ENCODE measurements around the gene NABP1.

The NABP1 gene

GRCh38 chr2:191680639-191681038 lies 2.7 kb downstream of the NABP1 start:
- DNase-seq (ENCODE audit: low spot score), result no peak

GRCh38 chr2:191682126-191682525 lies 4.2 kb downstream of the NABP1 start:
- no peak for DNase-seq (ENCODE audit: low spot score)

GRCh38 chr2:191686066-191686465 lies 8.1 kb downstream of the NABP1 start:
- no peak for DNase-seq (ENCODE audit: low spot score)

DNA sequence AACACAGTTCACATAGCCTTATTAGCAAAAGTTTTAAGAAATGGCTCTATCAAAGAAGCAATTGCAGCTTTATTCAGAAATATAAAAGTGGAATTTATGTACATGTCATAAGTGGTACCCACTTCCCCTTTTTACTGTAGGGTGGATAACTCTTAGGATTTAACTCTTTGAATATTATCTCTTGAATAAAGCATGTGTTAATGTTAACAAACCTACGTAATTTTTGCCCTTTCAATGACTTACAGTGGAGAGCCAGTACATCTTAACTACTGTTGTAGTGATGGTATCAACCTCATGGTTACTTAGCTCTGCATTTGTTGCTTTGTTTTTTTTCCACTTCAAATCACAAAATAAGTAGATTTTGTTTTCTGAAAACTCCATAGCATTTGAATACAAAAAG lies 8.8 kb downstream of the NABP1 start:
- DNase-seq (ENCODE audit: low spot score), result no peak

DNA sequence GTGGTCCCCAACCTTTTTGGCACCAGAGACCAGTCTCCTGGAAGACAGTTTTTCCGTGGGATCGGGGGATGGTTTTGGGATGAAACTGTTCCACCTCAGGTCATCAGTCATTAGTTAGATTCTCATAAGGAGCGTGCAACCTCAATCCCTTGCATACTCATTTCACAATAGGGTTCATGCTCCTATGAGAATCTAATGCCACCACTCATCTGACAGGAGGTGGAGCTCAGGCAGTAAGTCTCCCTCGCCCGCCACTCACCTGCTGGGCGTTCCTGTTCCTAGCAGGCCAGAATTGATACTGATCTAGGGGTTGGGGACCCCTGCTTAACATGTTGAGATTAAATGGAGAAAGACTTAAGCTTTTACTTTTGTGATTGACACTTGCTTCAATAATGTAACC lies 9.9 kb downstream of the NABP1 start:
- no peak for DNase-seq (ENCODE audit: low spot score)

DNA sequence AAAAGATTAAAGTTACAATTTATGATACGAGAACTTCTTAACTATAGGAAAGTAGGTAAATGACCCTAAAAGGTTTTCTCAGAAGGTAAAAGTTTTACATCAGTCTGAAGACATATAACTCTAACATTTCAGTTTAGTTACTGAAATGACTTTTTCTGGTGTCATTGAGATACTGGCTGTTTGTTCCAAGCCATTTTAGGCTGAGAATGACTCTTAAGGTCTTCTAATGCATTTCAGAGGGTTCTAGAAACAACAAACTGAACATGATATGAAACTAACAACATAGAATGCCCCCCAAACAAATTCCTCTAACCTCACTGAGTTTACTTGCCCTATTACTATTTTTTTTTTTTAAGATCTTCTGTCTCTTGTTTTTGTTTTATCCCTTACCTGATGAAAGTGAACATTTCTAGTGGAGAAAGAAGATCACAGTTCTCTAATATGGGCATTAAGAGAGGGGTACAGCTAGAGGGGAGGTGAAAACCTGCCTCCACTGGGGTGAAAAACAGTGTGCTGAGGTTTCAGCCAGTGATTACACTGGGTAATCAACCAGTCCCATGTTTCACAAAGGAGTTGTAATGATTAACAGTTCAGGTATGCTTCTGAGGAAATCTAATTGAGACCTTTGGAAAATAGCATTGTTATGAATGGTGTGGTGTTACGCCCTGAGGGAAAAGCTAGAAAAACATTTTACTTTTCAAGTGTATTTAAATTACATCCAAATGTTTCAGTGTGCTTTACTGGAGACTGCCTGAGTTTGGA lies 11.2 kb downstream of the NABP1 start:
- peak; percentile 68 for DNase-seq (ENCODE audit: low spot score)

DNA sequence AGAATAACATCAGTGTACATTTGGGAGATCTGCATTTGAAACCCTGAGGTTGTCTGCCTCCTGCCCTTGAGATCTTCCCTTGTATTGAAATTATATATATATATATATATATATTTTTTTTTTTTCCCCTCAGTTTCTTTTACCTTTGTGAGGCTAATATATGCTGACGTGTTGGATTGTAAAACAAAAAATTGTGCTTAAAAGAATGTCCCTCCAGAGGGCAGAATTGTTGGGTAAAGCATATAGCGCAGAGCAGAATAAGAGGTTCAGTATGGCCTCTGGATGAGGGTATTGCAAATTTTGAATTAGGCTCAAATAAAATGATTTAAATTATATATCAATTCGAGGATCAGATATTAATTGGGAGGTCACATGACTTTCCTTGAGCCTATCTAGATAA lies 12.4 kb downstream of the NABP1 start:
- DNase-seq (ENCODE audit: low spot score), result no peak

DNA sequence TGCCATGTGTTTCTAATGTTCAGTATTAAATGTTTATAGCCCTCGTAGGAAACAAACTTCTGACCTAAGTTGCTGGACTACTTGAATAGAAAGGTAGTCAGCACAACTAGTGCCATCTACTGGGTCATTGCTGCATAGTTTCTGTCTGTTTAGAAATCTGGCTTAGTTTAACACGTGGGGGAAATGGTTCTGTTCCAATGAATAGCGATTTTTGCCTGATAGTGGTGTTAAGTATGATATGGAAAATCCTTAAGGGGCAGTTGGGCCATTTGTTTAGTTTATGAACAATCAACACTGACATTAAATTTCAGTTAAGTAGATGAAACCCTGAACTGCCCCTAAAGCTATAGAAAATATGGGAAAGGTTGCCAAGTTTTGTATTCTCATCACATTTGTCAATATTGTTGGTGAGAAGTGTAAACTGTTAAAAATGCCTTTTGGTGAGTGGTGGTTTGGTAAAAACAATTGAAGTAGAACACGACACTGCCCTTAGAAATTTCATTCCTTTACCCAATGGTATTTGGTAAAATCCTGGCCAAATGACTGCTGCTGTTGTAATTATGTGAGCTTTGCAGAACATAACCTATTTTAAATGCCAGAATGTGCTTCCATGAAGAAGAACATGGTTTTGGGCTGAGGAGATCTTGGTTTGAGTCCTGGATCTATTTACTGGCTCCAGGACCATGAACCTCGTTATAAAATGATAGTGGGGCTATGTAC lies 13.2 kb downstream of the NABP1 start:
- peak; percentile 70 for DNase-seq (ENCODE audit: low spot score)

GRCh38 chr2:191691898-191692297 lies 14.0 kb downstream of the NABP1 start:
- no peak for DNase-seq (ENCODE audit: low spot score)

- DNase-seq (ENCODE audit: low spot score), result no peak
Measured at GRCh38 chr2:191692502-191693115, 14.7 kb downstream of the NABP1 start.

GRCh38 chr2:191693166-191693565 lies 15.2 kb downstream of the NABP1 start:
- DNase-seq (ENCODE audit: low spot score), result no peak

GRCh38 chr2:191693778-191694177 lies 15.8 kb downstream of the NABP1 start:
- DNase-seq (ENCODE audit: low spot score), result no peak

DNA sequence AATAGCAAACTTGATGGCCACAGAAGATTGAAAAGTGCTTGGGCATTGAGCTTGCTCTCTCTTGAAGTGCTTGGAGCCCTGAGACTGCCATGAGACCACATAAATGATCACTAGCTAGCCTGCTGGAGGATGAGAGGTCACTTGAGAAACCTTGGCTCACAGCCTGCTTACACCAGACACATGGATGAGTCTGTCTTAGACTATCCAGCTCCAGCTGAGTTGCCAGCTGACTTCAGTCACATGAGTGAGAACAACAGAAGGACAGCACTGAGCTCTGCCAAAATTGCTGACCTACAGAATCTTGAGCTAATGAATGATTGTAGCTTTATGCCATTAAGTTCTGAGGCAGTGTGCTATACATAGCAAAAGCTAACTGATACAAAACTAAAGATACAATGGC lies 18.1 kb downstream of the NABP1 start:
- peak; percentile 83 for DNase-seq (ENCODE audit: low spot score)

- no peak for DNase-seq (ENCODE audit: low spot score)
Measured at GRCh38 chr2:191696966-191697365, 19.0 kb downstream of the NABP1 start.

- no peak for DNase-seq (ENCODE audit: low spot score)
Measured at GRCh38 chr2:191697870-191698269, 19.9 kb downstream of the NABP1 start.

DNA sequence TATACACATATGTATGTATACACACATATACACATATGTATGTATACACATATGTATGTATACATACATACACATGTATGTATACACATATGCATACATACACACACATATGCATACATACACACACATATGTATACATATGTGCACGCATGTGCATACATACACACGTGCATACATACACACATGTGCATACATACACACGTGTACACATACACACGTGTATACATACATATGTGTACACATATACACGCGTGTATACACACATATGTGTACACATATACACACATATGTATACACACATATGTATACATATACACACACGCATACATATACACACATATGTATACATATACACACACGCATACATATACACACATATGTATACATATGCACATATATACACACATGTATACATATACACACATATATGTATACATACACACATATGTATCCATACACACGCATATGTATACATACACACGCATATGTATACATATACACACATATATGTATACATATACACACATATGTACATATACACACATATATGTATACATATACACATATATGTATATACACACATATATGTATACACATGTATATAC lies 21.5 kb downstream of the NABP1 start:
- no peak for DNase-seq (ENCODE audit: low spot score)

GRCh38 chr2:191701029-191701428 lies 23.1 kb downstream of the NABP1 start:
- no peak for DNase-seq (ENCODE audit: low spot score)

GRCh38 chr2:191701696-191702095 lies 23.8 kb downstream of the NABP1 start:
- DNase-seq (ENCODE audit: low spot score), result no peak

DNA sequence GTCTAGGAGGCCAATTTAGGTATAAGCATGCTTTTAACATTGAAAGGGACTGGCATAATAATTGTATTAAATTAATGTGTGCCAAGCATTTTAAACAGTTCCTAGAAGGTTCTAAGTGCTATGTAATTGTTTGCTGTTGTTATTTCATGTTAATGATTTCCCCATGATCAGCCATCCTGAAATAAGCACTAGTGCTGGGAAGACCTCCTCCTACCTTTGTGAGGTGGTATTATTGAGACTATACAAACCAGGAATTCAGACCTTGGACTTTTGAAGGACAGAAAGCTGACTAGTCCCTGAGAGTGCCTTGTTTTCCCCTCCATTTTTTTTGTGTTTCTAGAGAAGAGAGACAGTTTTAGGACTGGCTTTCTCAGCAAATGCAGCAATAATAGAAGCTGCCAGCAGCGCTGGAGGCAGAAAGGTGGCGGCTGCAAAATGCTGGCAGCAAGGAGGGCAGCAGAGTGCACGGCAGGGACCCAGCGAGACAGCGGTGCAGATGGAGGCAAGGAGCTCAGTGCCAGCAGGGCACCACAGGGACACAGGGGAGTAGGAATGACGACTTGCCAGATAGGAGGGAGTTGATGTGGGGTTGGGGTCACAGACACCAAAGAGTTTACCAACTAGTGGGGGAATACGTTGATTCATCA lies 25.3 kb downstream of the NABP1 start:
- DNase-seq (ENCODE audit: low spot score), result no peak

- DNase-seq (ENCODE audit: low spot score), result no peak
Measured at GRCh38 chr2:191705084-191705483, 27.1 kb downstream of the NABP1 start.

DNA sequence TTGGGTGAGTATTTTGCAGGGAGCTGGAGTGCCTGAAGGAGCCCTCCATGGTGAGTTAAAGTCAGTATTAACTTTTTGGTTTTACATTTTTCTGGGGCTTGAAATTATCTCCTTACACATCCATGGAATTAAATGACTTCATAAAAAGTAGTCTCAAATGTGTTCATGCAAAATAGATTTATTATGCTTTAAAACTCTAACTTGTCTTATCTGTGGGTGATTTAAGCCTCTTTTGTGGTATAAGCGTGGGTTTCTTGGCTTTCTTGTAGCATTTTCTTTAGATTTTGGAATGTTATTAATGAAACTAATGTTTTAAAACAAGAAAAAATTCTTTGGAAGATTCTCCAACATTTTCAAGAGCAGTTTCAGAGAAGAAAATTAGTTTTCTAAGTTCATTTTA lies 27.8 kb downstream of the NABP1 start:
- no peak for DNase-seq (ENCODE audit: low spot score)

DNA sequence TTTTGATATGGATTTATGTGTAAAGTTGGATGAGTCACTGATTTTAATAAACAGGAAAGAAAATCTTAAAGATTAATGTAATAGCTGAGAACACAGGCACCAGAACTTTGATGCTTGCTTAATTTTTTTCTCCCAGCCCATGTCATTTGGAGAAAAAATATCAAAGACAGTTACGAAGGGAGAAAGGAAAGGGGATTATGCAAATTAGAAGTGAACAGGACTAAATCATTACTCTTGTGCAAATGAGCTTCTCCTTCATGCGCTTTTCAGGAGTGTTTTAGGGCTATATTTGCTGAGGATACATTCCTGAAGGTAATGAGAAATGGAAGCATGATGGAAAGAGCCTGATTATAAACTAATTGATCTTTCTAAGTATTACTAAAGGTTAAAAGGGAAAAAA lies 28.9 kb downstream of the NABP1 start:
- no peak for DNase-seq (ENCODE audit: low spot score)

Measured in AG20443 (cell line).